HepG2 (cell line): ENCODE measurements around the gene SCUBE2. TPM values are rescaled to one million over a fixed set of nuclear protein-coding genes. Genes with fewer than 3 reads are reported as not detected.

Source experiments
- ATAC-seq: fragments of 200-7000 bp; cut with Tn5 transposase; 3 replicates; pipeline ENCODE4 v1.9.1; 2020; ENCODE audit warnings: mild to moderate bottlenecking, moderate library complexity
- BruUV-seq: library from RNA; stranded (reverse); fragments of 400-500 nt; replicated peaks from 2 replicates; lab custom pipeline; 2021; lab: Mats Ljungman, UMichigan
- CTCF ChIA-PET: fragments of 300-600 bp; formaldehyde crosslinking; extraction: SDS; loops from one replicate; lab custom pipeline; 2021; ENCODE audit warnings: low total read pairs, inconsistent platforms, low intra/inter-chr PET ratio; lab: Yijun Ruan, JAX
- POLR2A ChIA-PET: fragments of 350-600 bp; sonication (Branson Sonifier 250); formaldehyde crosslinking; loops from one replicate; lab custom pipeline; 2020; ENCODE audit warnings: antibody characterized with exemption, inconsistent platforms; lab: Yijun Ruan, JAX
- DNase-seq: peaks from one replicate; pipeline ENCODE4 v3.0.0-alpha.2; 2015; ENCODE audit warnings: low spot score
- FAIRE-seq: peaks from 3 replicates; lab custom pipeline; 2011; peaks lifted over from hg19 to GRCh38; lab: Jason Lieb, UNC
- H2AFZ ChIP-seq: one replicate; pipeline ENCODE4 v1.6.1; 2011; ENCODE audit warnings: low read length, inconsistent platforms
- H3K27ac ChIP-seq: fragments of 300-600 bp; 3 replicates; pipeline ENCODE4 v1.8.0; 2011; ENCODE audit warnings: mixed run types, mild to moderate bottlenecking, mixed read lengths, low read length, inconsistent platforms; ENCODE audit not compliant: insufficient read depth; ENCODE audit errors: extremely low read length
- H3K27me3 ChIP-seq, 2 experiments: fragments of 200-600 bp in 1 of 2; 2 replicates in 1 of 2; 3 replicates in 1 of 2; pipeline versions ENCODE4 v1.6.0 to v1.8.0; 2011; ENCODE audit warnings: low read length in 2 of 2, mild to moderate bottlenecking in 2 of 2, moderate library complexity in 2 of 2, inconsistent platforms in 1 of 2; ENCODE audit not compliant: insufficient read depth in 2 of 2, control insufficient read depth in 1 of 2
- H3K36me3 ChIP-seq, 2 experiments: fragments of 200-600 bp in 1 of 2; replicated peaks in 1 of 2; 2 replicates in 1 of 2; 3 replicates in 1 of 2; pipeline versions ENCODE4 v1.5.1 to v1.8.0; 2011; ENCODE audit warnings: low read length in 2 of 2, inconsistent platforms in 1 of 2; ENCODE audit not compliant: insufficient read depth in 2 of 2, control insufficient read depth in 1 of 2
- H3K4me1 ChIP-seq: 2 replicates; pipeline ENCODE4 v1.5.1; 2012; ENCODE audit warnings: low read length, inconsistent platforms; ENCODE audit not compliant: insufficient read depth
- H3K4me2 ChIP-seq: 2 replicates; pipeline ENCODE4 v1.6.0; 2011; ENCODE audit warnings: low read depth, low read length, inconsistent platforms
- H3K4me3 ChIP-seq, 3 experiments: fragments of 200-600 bp in 1 of 3; sonication (generic), shearing (Covaris generic) in 1 of 3; replicated peaks in 1 of 3; 2 replicates each; pipeline ENCODE4 v1.5.1; 2011 to 2016; ENCODE audit warnings: low read length in 3 of 3, inconsistent platforms in 2 of 3, low read depth in 2 of 3, mild to moderate bottlenecking in 2 of 3, control low read depth in 1 of 3, mixed read lengths in 1 of 3; ENCODE audit not compliant: insufficient read depth in 1 of 3
- H3K79me2 ChIP-seq: one replicate; pipeline ENCODE4 v1.6.1; 2011; ENCODE audit warnings: low read length, inconsistent platforms; ENCODE audit not compliant: insufficient read depth
- H3K9ac ChIP-seq: 2 replicates; pipeline ENCODE4 v1.6.0; 2011; ENCODE audit warnings: mild to moderate bottlenecking, low read depth, low read length, inconsistent platforms; ENCODE audit not compliant: insufficient read depth
- H3K9me3 ChIP-seq: 2 replicates; pipeline ENCODE4 v1.5.1; 2012; ENCODE audit warnings: mild to moderate bottlenecking, low read length
- H4K20me1 ChIP-seq: 2 replicates; pipeline ENCODE4 v1.6.0; 2011; ENCODE audit warnings: inconsistent platforms, mild to moderate bottlenecking, low read length, moderate library complexity; ENCODE audit not compliant: insufficient read depth
- FLYWCH1 ChIP-seq: sonication (generic); formaldehyde crosslinking; IDR thresholded peaks from 2 replicates; pipeline ENCODE4 v1.8.1; 2023; ENCODE audit warnings: mild to moderate bottlenecking, missing genetic modification reagents
- FOXP1 ChIP-seq, 2 experiments: fragments of 450-650 bp in 1 of 2; IDR thresholded peaks; 2 replicates each; pipeline ENCODE4 v1.6.1; 2017 to 2018; ENCODE audit warnings: antibody characterized with exemption in 1 of 2
- FOXP4 ChIP-seq: sonication (generic); formaldehyde crosslinking; IDR thresholded peaks from 2 replicates; pipeline ENCODE4 v1.4.0; 2020; ENCODE audit warnings: missing genetic modification reagents
- NAIF1 ChIP-seq: sonication (generic); formaldehyde crosslinking; IDR thresholded peaks from 2 replicates; pipeline ENCODE4 v1.5.0; 2020; ENCODE audit warnings: mild to moderate bottlenecking, missing genetic modification reagents, borderline replicate concordance
- ZBTB25 ChIP-seq: IDR thresholded peaks from 2 replicates; pipeline ENCODE4 v1.6.1; 2018; ENCODE audit warnings: missing genetic modification reagents
- ZFP41 ChIP-seq: sonication (generic); formaldehyde crosslinking; IDR thresholded peaks from 2 replicates; pipeline ENCODE4 v1.4.0; 2020; ENCODE audit warnings: mild to moderate bottlenecking, missing genetic modification reagents, borderline replicate concordance
- ZFP91 ChIP-seq: sonication (generic); formaldehyde crosslinking; IDR thresholded peaks from 2 replicates; pipeline ENCODE4 v1.9.0; 2022; ENCODE audit warnings: missing genetic modification reagents, mild to moderate bottlenecking, borderline replicate concordance
- ZNF30 ChIP-seq: sonication (generic); formaldehyde crosslinking; IDR thresholded peaks from 2 replicates; pipeline ENCODE4 v1.5.0; 2020; ENCODE audit warnings: mild to moderate bottlenecking, missing genetic modification reagents
- ZNF570 ChIP-seq: sonication (generic); formaldehyde crosslinking; IDR thresholded peaks from 2 replicates; pipeline ENCODE4 v1.4.0; 2020; ENCODE audit warnings: mild to moderate bottlenecking, missing genetic modification reagents, borderline replicate concordance
- ZNF883 ChIP-seq: sonication (generic); formaldehyde crosslinking; IDR thresholded peaks from 2 replicates; pipeline ENCODE4 v1.5.1; 2020; ENCODE audit warnings: mild to moderate bottlenecking, missing genetic modification reagents; ENCODE audit errors: not compliant biosample characterization
- ZSCAN31 ChIP-seq: sonication (generic); formaldehyde crosslinking; IDR thresholded peaks from 2 replicates; pipeline ENCODE4 v1.5.0; 2020; ENCODE audit warnings: low read depth, mild to moderate bottlenecking, missing genetic modification reagents
- WGBS: methylation state at CpG from one replicate; pipeline ENCODE4 v1.1.6; 2017; ENCODE audit warnings: low lambda C conversion rate; 5-methylcytosine and 5-hydroxymethylcytosine counted together
- in situ Hi-C: cut with HindIII; loops from 2 replicates; pipeline ENCODE4 v1.10.0; 2017; ENCODE audit warnings: low pct_unique_long_range_greater_than_20kb; ENCODE audit not compliant: extremely low pct_ligation_motif_present
- intact Hi-C: fragments of 100-400 bp; cut with micrococcal nuclease; formaldehyde crosslinking; loops from one replicate; pipeline ENCODE4 v1.10.0; 2022; ENCODE audit not compliant: unreplicated experiment
- polyA plus RNA-seq, 8 experiments: library from polyadenylated mRNA; depleted of rRNA in 3 of 8; stranded (reverse) in 7 of 8; unstranded in 1 of 8; fragments of >200 nt; fragmentation: Illumina TruSeq in 4 of 8; extraction: Trizol in 4 of 8; gene quantifications; 2 replicates each; pipeline versions ENCODE4 v1.2.1 to v1.2.3, GENCODE V29; 2011 to 2016; ENCODE audit warnings: low read depth in 4 of 8, missing spikeins in 1 of 8, mixed read lengths in 1 of 8; ENCODE audit not compliant: insufficient read depth in 1 of 8
- total RNA-seq, 5 experiments: library from RNA; depleted of rRNA; stranded (reverse); fragments of >200 nt; fragmentation: Illumina TruSeq; extraction: Trizol; gene quantifications; 2 replicates each; pipeline ENCODE4 v1.2.3, GENCODE V29; 2016; ENCODE audit warnings: low read depth in 1 of 5
- TF ChIP-seq, protein P1 (sequence below): sonication (generic); formaldehyde crosslinking; IDR thresholded peaks from 2 replicates; pipeline ENCODE4 v1.4.0; 2020; ENCODE audit warnings: missing genetic modification reagents, borderline replicate concordance

Gene SCUBE2
- total and polyA plus RNA-seq, 2 of the 13 experiments (the other 11 are each of a cell fraction or from before 2014, with no cell fraction given): 0.09 TPM; not detected in 1

- TF ChIP-seq ZBTB25 (CRISPR knock-in tag) (no peak), ZSCAN31 (CRISPR knock-in tag) (no peak), NAIF1 (no peak)
- TF ChIP-seq, all 625 proteins: peak for 0
- WGBS: 1% methylated on average over 3 of the region's 3 CpGs
- DNase-seq (no peak), ATAC-seq (no peak), FAIRE-seq (no peak)
- CTCF ChIA-PET: no interaction called here
- no peak overlapping the region for H2AFZ ChIP-seq
- H3K79me2 ChIP-seq: no peaks in the 10 kb centered on the region
- H3K4me3 ChIP-seq: no peak overlapping the region
- in situ Hi-C loops: no loop called here
- peaks cover 0 to 3% of the 10 kb centered on the region in 2 experiments; a peak in 1 of 5 replicates for H3K27me3 ChIP-seq
- H3K9me3 ChIP-seq: no peaks in the 10 kb centered on the region
- H3K4me2 ChIP-seq: no peak overlapping the region
- no peak overlapping the region for H3K9ac ChIP-seq
- no peaks in the 10 kb centered on the region for H3K36me3 ChIP-seq
- no peaks in the 10 kb centered on the region for H4K20me1 ChIP-seq
- POLR2A ChIA-PET: no interaction called here
- no peaks in the 10 kb centered on the region for H3K4me1 ChIP-seq
- no peak overlapping the region for H3K27ac ChIP-seq
- intact Hi-C loops: no loop called here
- no TSS peak for BruUV-seq
Measured at GRCh38 chr11:9059406-9059805, 32.0 kb downstream of the SCUBE2 start.

GRCh38 chr11:9057888-9058287 is 33.5 kb downstream of the SCUBE2 start:
- FAIRE-seq (no peak), DNase-seq (no peak), ATAC-seq (no peak)
- no TSS peak for BruUV-seq
- Histone ChIP-seq H3K4me1 (no peaks in the 10 kb centered on the region), H2AFZ (no peak overlapping the region), H3K27me3 (peaks cover 0 to 11% of the 10 kb centered on the region in 2 experiments; a peak in 1 of 5 replicates), H3K9me3 (no peaks in the 10 kb centered on the region), H3K4me2 (no peak overlapping the region), H3K27ac (no peak overlapping the region), H3K4me3 (no peak overlapping the region), H3K9ac (no peak overlapping the region), H3K36me3 (no peaks in the 10 kb centered on the region), H3K79me2 (no peaks in the 10 kb centered on the region), H4K20me1 (no peaks in the 10 kb centered on the region)
- no CpG with 5 or more reads among the region's 4 CpGs for WGBS
- in situ Hi-C loops: no loop called here
- CTCF ChIA-PET: no interaction called here
- POLR2A ChIA-PET: no interaction called here
- intact Hi-C loops: no loop called here
- TF ChIP-seq FLYWCH1 (no peak), ZFP41 (CRISPR knock-in tag) (no peak), ZNF30 (no peak), FOXP1 (IDR thresholded peaks at IDR 0.05) (no peak), FOXP1 (CRISPR knock-in tag; IDR thresholded peaks at IDR 0.05) (no peak), ZFP91 (CRISPR knock-in tag) (no peak), ZNF570 (CRISPR knock-in tag) (no peak), FOXP4 (CRISPR knock-in tag) (no peak), ZNF883 (CRISPR knock-in tag) (no peak)
- TF ChIP-seq, protein P1, sequence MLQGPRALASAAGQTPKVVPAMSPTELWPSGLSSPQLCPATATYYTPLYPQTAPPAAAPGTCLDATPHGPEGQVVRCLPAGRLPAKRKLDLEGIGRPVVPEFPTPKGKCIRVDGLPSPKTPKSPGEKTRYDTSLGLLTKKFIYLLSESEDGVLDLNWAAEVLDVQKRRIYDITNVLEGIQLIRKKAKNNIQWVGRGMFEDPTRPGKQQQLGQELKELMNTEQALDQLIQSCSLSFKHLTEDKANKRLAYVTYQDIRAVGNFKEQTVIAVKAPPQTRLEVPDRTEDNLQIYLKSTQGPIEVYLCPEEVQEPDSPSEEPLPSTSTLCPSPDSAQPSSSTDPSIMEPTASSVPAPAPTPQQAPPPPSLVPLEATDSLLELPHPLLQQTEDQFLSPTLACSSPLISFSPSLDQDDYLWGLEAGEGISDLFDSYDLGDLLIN: no peak
